AG04449 (cell line): ENCODE measurements around the gene NIBAN1.
"Not testable (repeated sequence)": the region's sequence is repeated elsewhere in the genome, so short reads cannot be mapped to it uniquely, and the experiment has no call there.

Experiments used
- CTCF ChIA-PET: fragments of 350-600 bp; formaldehyde crosslinking; extraction: SDS; loops from one replicate; lab custom pipeline; 2021; ENCODE audit warnings: antibody characterized with exemption; lab: Yijun Ruan, JAX
- POLR2A ChIA-PET: fragments of 400-600, 350-600 bp; formaldehyde crosslinking; extraction: SDS; loops from one replicate; lab custom pipeline; 2020; ENCODE audit warnings: antibody characterized with exemption, inconsistent platforms; lab: Yijun Ruan, JAX
- DNase-seq: peaks from one replicate; pipeline ENCODE4 v3.0.0-alpha.2; 2010; ENCODE audit warnings: low read depth, low spot score
- H3K4me3 ChIP-seq: 2 replicates; pipeline ENCODE4 v1.5.1; 2011; ENCODE audit warnings: low read depth, mild to moderate bottlenecking, control low read depth, low read length
- TF ChIP-seq, protein P1 (sequence below): IDR thresholded peaks from one replicate; pipeline ENCODE4 v1.5.1; 2011; ENCODE audit warnings: mild to moderate bottlenecking, moderate library complexity, low read length, control low read depth, inconsistent platforms; ENCODE audit not compliant: insufficient read depth; ENCODE audit errors: missing control alignments

The NIBAN1 gene

DNA sequence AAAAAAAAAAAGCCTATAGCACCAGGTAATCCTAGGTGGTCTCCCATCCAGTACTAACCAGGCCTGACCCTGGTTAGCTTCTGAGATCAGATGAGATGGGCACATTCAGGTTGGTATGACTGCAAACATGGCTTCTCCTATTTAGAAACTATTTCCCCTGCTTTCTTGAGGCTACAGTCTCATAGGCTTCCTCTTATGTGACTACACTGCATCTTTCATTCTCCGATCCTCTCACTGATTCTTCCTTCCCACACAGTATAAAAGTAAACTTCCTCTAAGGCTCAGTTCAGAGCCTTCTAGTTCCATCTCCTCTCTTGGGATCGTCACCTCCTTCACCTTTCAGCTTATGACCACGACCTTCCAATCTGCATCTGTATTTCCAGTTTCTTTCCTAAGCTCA is 40.6 kb upstream of the NIBAN1 start:
- CTCF ChIA-PET, result interaction anchor here (1.8 kb wide), 1 partner anchor 155 kb away, joined by 6 read pairs; no protein-coding TSS in a partner anchor
- POLR2A ChIA-PET, result no interaction called here
- DNase-seq, result no peak
- H3K4me3 ChIP-seq, result no peak overlapping the region
- TF ChIP-seq, protein P1, sequence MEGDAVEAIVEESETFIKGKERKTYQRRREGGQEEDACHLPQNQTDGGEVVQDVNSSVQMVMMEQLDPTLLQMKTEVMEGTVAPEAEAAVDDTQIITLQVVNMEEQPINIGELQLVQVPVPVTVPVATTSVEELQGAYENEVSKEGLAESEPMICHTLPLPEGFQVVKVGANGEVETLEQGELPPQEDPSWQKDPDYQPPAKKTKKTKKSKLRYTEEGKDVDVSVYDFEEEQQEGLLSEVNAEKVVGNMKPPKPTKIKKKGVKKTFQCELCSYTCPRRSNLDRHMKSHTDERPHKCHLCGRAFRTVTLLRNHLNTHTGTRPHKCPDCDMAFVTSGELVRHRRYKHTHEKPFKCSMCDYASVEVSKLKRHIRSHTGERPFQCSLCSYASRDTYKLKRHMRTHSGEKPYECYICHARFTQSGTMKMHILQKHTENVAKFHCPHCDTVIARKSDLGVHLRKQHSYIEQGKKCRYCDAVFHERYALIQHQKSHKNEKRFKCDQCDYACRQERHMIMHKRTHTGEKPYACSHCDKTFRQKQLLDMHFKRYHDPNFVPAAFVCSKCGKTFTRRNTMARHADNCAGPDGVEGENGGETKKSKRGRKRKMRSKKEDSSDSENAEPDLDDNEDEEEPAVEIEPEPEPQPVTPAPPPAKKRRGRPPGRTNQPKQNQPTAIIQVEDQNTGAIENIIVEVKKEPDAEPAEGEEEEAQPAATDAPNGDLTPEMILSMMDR, result no peak

DNA sequence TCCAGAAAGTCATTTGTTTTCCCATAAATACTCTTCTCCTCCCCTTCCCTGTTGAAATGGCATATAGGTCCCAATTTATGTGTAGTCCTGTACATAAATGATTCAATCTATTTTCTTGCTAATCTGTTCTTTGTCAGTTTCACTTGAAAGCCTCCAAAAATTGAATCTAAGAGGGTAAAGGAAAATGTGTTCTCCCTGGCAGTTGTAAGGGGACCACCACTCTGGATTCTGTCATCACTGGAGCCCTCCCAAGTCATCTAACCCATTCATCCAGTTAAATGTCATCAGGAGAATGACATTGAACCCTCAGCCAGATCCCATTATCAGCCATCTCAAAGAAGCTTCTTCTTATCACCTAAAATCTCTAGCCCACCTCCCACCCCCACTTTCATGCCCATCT is 36.1 kb upstream of the NIBAN1 start:
- no peak overlapping the region for H3K4me3 ChIP-seq
- TF ChIP-seq, protein P1, result no peak
- no peak for DNase-seq
- POLR2A ChIA-PET, result no interaction called here
- CTCF ChIA-PET, result no interaction called here

DNA sequence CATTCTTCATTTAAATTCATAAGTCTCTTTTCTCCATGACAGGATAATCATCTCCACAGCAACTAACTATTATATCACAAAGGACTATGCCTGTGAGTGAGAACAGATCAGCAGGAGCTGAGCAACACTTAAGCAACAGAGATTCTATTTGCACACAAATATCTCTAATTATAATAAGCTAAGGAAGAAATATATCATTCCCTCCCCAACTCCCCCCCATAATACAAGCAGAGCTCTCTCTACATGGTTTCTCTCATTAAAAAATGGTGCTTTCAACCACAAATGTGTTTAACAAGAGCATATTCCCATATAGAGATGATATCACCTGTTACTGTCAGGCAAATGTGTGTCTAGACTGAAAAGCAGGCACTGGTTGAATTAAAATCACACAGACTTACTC is 34.5 kb upstream of the NIBAN1 start:
- CTCF ChIA-PET, result interaction anchor here (1.1 kb wide), 1 partner anchor 204 kb away, joined by 3 read pairs; no protein-coding TSS in a partner anchor
- POLR2A ChIA-PET, result no interaction called here
- H3K4me3 ChIP-seq, result no peak overlapping the region
- DNase-seq, result no peak
- TF ChIP-seq, protein P1, result no peak

DNA sequence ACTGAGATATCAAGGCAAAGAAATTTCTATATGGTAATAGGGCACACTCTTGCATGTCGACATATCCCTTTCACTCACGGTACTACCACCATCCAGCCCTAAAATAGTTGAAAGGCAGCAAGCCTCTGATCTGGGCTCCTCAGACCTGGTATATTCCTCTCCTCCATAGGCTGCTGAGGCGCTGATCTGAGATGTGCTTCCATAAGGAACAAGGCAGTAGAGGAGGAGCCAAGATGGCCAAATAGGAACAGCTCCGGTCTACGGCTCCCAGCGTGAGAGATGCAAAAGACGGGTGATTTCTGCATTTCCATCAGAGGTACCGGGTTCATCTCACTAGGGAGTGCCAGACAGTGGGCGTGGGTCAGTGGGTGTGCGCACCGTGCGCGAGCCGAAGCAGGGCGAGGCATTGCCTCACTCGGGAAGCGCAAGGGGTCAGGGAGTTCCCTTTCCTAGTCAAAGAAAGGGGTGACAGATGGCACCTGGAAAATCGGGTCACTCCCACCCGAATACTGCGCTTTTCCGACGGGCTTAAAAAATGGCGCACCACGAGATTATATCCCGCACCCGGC is 27.1 kb upstream of the NIBAN1 start:
- CTCF ChIA-PET, H3K4me3 ChIP-seq, DNase-seq, POLR2A ChIA-PET: not testable (repeated sequence)

DNA sequence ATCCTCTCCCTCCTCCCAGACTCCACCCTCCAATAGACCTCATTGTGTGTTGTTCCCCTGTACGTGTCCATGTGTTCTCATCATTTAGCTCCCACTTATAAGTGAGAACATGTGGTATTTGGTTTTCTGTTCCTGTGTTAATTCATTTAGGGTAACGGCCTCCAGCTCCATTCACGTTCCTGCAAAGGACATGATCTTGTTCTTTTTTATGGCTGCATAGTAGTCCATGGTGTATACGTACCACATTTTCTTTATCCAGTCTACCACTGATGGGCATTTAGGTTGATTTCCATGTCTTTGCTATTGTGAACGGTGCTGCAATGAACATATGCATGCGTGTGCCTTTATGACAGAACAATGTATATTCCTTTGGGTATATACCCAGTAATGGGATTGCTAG is 25.7 kb upstream of the NIBAN1 start:
- DNase-seq, POLR2A ChIA-PET, H3K4me3 ChIP-seq: not testable (repeated sequence)
- CTCF ChIA-PET, result interaction anchor here (1.0 to 3.5 kb wide), 3 partner anchors 13 to 170 kb away, joined by 3 to 13 read pairs (median 4); no protein-coding TSS in a partner anchor

DNA sequence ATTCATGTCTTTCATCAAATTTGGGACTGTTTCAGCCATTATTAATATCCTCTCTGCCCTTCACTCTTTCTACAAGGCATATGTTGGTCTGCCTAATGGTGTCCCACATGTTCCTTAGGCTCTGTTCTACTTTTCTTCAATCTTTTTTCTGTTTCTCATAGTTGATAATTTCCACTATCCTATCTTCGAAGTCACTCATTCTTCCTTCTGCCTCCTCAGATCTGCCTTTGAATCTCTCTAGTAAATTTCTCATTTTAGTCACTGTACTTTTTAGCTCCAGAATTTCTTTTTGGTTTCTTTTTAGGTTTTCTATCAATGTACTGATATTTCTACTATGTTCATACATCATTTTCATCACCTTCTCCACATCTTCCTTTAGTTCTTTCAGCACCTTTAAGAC is 20.0 kb upstream of the NIBAN1 start:
- TF ChIP-seq, protein P1, result no peak
- ChIA-PET POLR2A (no interaction called here), CTCF (interaction anchor here (3.5 kb wide), 1 partner anchor 12 kb away, joined by 20 read pairs; no protein-coding TSS in a partner anchor)
- H3K4me3 ChIP-seq, result no peak overlapping the region
- DNase-seq, result no peak

DNA sequence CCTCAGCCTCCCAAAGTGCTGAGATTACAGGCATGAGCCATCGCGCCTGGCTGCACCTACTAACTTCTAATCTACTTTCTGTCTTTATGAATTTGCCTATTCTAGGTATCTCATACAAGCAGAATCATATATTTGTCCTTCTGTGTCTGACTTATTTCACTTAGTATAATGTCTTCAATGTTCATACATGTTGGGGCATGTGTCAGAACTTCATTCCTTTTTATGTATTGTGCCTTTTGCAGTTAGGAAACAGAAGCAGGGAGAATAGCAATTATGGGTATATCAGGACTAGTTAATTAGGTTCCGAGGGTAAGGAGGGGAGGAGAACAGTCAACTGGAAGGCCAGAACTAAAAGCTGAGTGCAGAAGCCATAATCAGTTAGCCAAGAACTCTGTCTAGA is 18.0 kb upstream of the NIBAN1 start:
- ChIA-PET POLR2A (no interaction called here), CTCF (interaction anchor here (1.2 to 28.4 kb wide), 6 partner anchors 8 to 703 kb away, joined by 3 to 650 read pairs (median 14); no protein-coding TSS in a partner anchor)
- TF ChIP-seq, protein P1, result no peak
- no peak for DNase-seq
- H3K4me3 ChIP-seq, result no peak overlapping the region
